Endothelial cell of umbilical vein (primary cell): Measurements from ENCODE around the gene EVA1A. TPM values are rescaled to one million over a fixed set of nuclear protein-coding genes. Genes with fewer than 3 reads are reported as not detected.

Source experiments
- BruUV-seq: library from RNA; stranded (reverse); fragments of 400-500 nt; replicated peaks from 2 replicates; lab custom pipeline; 2021; lab: Mats Ljungman, UMichigan
- CTCF ChIA-PET: fragments of 300-600, 350-600 bp; sonication (Branson Sonifier 250); formaldehyde crosslinking; loops from one replicate; lab custom pipeline; 2021; ENCODE audit warnings: antibody characterized with exemption, inconsistent platforms; lab: Charles Lee
- POLR2A ChIA-PET: fragments of 300-600, 350-600 bp; sonication (Branson Sonifier 250); formaldehyde crosslinking; loops from one replicate; lab custom pipeline; 2021; ENCODE audit warnings: antibody characterized with exemption, inconsistent platforms; lab: Charles Lee
- DNase-seq: peaks from one replicate; pipeline ENCODE4 v3.0.0-alpha.2; 2011; ENCODE audit warnings: low read depth, low spot score
- FAIRE-seq: peaks from 2 replicates; lab custom pipeline; 2011; peaks lifted over from hg19 to GRCh38; lab: Jason Lieb, UNC
- H2AFZ ChIP-seq: 2 replicates; pipeline ENCODE4 v1.6.0; 2012; ENCODE audit warnings: low read depth, low read length, control low read depth, inconsistent platforms
- H3K27ac ChIP-seq: 2 replicates; pipeline ENCODE4 v1.5.1; 2011; ENCODE audit warnings: low read depth, mild to moderate bottlenecking, control low read depth, low read length, moderate library complexity; ENCODE audit not compliant: insufficient read depth
- H3K27me3 ChIP-seq, 2 experiments: 2 replicates each; pipeline versions ENCODE4 v1.6.0 to v1.6.1; 2011; ENCODE audit warnings: low read length in 2 of 2, mixed read lengths in 1 of 2; ENCODE audit not compliant: control insufficient read depth in 2 of 2, insufficient read depth in 2 of 2
- H3K36me3 ChIP-seq, 2 experiments: 2 replicates in 1 of 2; 3 replicates in 1 of 2; pipeline ENCODE4 v1.5.1; 2011; ENCODE audit warnings: low read length in 2 of 2, mild to moderate bottlenecking in 1 of 2, moderate library complexity in 1 of 2; ENCODE audit not compliant: control insufficient read depth in 2 of 2, insufficient read depth in 2 of 2; ENCODE audit errors: extremely low read depth in 1 of 2
- H3K4me1 ChIP-seq: 3 replicates; pipeline ENCODE4 v1.5.1; 2011; ENCODE audit warnings: mild to moderate bottlenecking, low read length; ENCODE audit not compliant: control insufficient read depth, insufficient read depth; ENCODE audit errors: extremely low read depth
- H3K4me2 ChIP-seq: 2 replicates; pipeline ENCODE4 v1.6.1; 2011; ENCODE audit warnings: low read length, control low read depth, mixed read lengths; ENCODE audit not compliant: insufficient read depth
- H3K4me3 ChIP-seq, 3 experiments: fragments of 200-600 bp in 1 of 3; sonication (generic), shearing (Covaris generic) in 1 of 3; replicated peaks in 1 of 3; 2 replicates each; pipeline ENCODE4 v1.5.1; 2011 to 2016; ENCODE audit warnings: control low read depth in 3 of 3, low read length in 3 of 3, mild to moderate bottlenecking in 2 of 3, inconsistent platforms in 1 of 3, low read depth in 1 of 3, moderate library complexity in 1 of 3; ENCODE audit not compliant: insufficient read depth in 1 of 3
- H3K79me2 ChIP-seq: 2 replicates; pipeline ENCODE4 v1.6.0; 2012; ENCODE audit warnings: low read length, inconsistent platforms; ENCODE audit not compliant: control insufficient read depth, insufficient read depth
- H3K9ac ChIP-seq: replicated peaks from 2 replicates; pipeline ENCODE3; 2011; ENCODE audit warnings: low read length, control low read depth; ENCODE audit not compliant: insufficient read depth; ENCODE audit errors: extremely low read depth
- H3K9me1 ChIP-seq: replicated peaks from 3 replicates; pipeline ENCODE4 v1.6.0; 2011; ENCODE audit warnings: mild to moderate bottlenecking, low read length; ENCODE audit not compliant: control insufficient read depth, insufficient read depth; ENCODE audit errors: extremely low read depth
- H3K9me3 ChIP-seq: replicated peaks from 2 replicates; pipeline ENCODE4 v1.5.1; 2012; ENCODE audit warnings: low read length, inconsistent platforms; ENCODE audit not compliant: control insufficient read depth, insufficient read depth
- H4K20me1 ChIP-seq: replicated peaks from 2 replicates; pipeline ENCODE3; 2011; ENCODE audit warnings: mild to moderate bottlenecking, low read length; ENCODE audit not compliant: control insufficient read depth, insufficient read depth; ENCODE audit errors: extremely low read depth
- CTCF ChIP-seq, 2 donors: IDR thresholded peaks; 1 replicate in 1 of 2; 2 replicates in 1 of 2; pipeline ENCODE4 v1.5.1; 2011; ENCODE audit warnings: low read length in 2 of 2, mild to moderate bottlenecking in 2 of 2, moderate library complexity in 2 of 2, control low read depth in 1 of 2, inconsistent platforms in 1 of 2, low read depth in 1 of 2; ENCODE audit not compliant: insufficient read depth in 1 of 2; ENCODE audit errors: extremely low read depth in 1 of 2
- EZH2 ChIP-seq: IDR thresholded peaks from 2 replicates; pipeline ENCODE4 v1.6.1; 2012; ENCODE audit warnings: borderline replicate concordance, low read depth, mild to moderate bottlenecking, moderate library complexity, low read length, inconsistent platforms; ENCODE audit not compliant: severe bottlenecking
- FOS ChIP-seq: IDR thresholded peaks from 2 replicates; pipeline ENCODE4 v1.6.1; 2011; ENCODE audit warnings: mild to moderate bottlenecking, low read length, moderate library complexity, borderline replicate concordance; ENCODE audit not compliant: insufficient read depth
- GATA2 ChIP-seq: IDR thresholded peaks from 2 replicates; pipeline ENCODE4 v1.7.0; 2011; ENCODE audit warnings: low read depth, mild to moderate bottlenecking, moderate library complexity, mixed read lengths, low read length; ENCODE audit not compliant: insufficient read length, insufficient read depth
- JUN ChIP-seq: IDR thresholded peaks from 2 replicates; pipeline ENCODE4 v1.6.1; 2011; ENCODE audit warnings: borderline replicate concordance, low read depth; ENCODE audit not compliant: insufficient read length, insufficient read depth
- MAX ChIP-seq: IDR thresholded peaks from 2 replicates; pipeline ENCODE4 v1.6.1; 2011; ENCODE audit not compliant: insufficient read depth, insufficient read length
- MYC ChIP-seq: IDR thresholded peaks from one replicate; pipeline ENCODE4 v1.6.1; 2011; ENCODE audit warnings: mild to moderate bottlenecking, low read depth, low read length
- POLR2A ChIP-seq: IDR thresholded peaks from 2 replicates; pipeline ENCODE4 v1.6.1; 2012; ENCODE audit warnings: low read depth, mild to moderate bottlenecking, control low read depth, low read length
- POLR2AphosphoS5 ChIP-seq: IDR thresholded peaks from 2 replicates; pipeline ENCODE4 v1.6.1; 2012; ENCODE audit warnings: low read depth, mild to moderate bottlenecking, control low read depth, low read length, moderate library complexity; ENCODE audit not compliant: insufficient read depth
- dilution Hi-C: fragments of 300-500 bp; cut with MboI; formaldehyde crosslinking; loops from one replicate; pipeline ENCODE4 v1.15.0; 2019; ENCODE audit warnings: low sequenced_read_pairs; ENCODE audit not compliant: extremely low pct_ligation_motif_present
- intact Hi-C: fragments of 100-400 bp; cut with micrococcal nuclease; formaldehyde crosslinking; loops from one replicate; pipeline ENCODE4 v1.10.0; 2022
- polyA plus RNA-seq, 4 experiments: library from polyadenylated mRNA; depleted of rRNA in 3 of 4; stranded (reverse) in 3 of 4; unstranded in 1 of 4; fragments of >200 nt; gene quantifications; 2 replicates each; pipeline versions ENCODE4 v1.2.1 to v1.2.3, GENCODE V29; 2011 to 2012; ENCODE audit warnings: missing spikeins in 1 of 4
- total RNA-seq: library from RNA; stranded (reverse); gene quantifications from 2 replicates; pipeline ENCODE4 v1.2.3, GENCODE V29; 2021

EVA1A gene
- total and polyA plus RNA-seq, 2 donors (not counting 3 experiments of a cell fraction or from before 2014, with no cell fraction given) = 52.6 to 66.5 TPM

- dilution Hi-C loops = no loop called here
- no peak for FAIRE-seq
- peaks cover 2% of the 10 kb centered on the region for H3K4me1 ChIP-seq
- no peak overlapping the region for H2AFZ ChIP-seq
- CTCF ChIA-PET = no interaction called here
- peaks cover 8 to 17% of the 10 kb centered on the region in 2 experiments for H3K36me3 ChIP-seq
- no peak overlapping the region for H3K4me2 ChIP-seq
- H3K4me3 ChIP-seq = no peak overlapping the region
- no peaks in the 10 kb centered on the region for H4K20me1 ChIP-seq
- POLR2A ChIA-PET = no interaction called here
- no peak overlapping the region for H3K27ac ChIP-seq
- TF ChIP-seq POLR2AphosphoS5 (no peak), POLR2A (no peak), EZH2 (no peak), MYC (no peak), CTCF (IDR thresholded peaks at IDR 0.05; ENCODE audit: extremely low read depth in 1 of 2, insufficient read depth in 1 of 2, low read depth in 1 of 2, low read length in 2 of 2) (no peak), FOS (no peak), MAX (no peak), GATA2 (no peak), JUN (no peak)
- no peaks in the 10 kb centered on the region for H3K27me3 ChIP-seq
- no TSS peak for BruUV-seq
- H3K9me3 ChIP-seq = no peaks in the 10 kb centered on the region
- no peaks in the 10 kb centered on the region for H3K9me1 ChIP-seq
- no peak overlapping the region for H3K9ac ChIP-seq
- intact Hi-C loops = no loop called here
- no peaks in the 10 kb centered on the region for H3K79me2 ChIP-seq
- DNase-seq = no peak
Measured at GRCh38 chr2:75517547-75518230, 43.0 kb downstream of the EVA1A start.
